ENCODE data around the gene VGLL4. TPM values are rescaled to one million over a fixed set of nuclear protein-coding genes. Genes with fewer than 3 reads are reported as not detected.

Gene VGLL4
- total RNA-seq, 2 donors from 2014 or later, result 28.6 to 36.1 TPM

GRCh38 chr3:11634974-11635612, 8.6 kb downstream of the VGLL4 start:
- intact Hi-C loops (cut with DNase I), result no loop called here
- DNase-seq, result no peak

GRCh38 chr3:11634081-11634635, 9.6 kb downstream of the VGLL4 start:
- intact Hi-C loops (cut with DNase I), result no loop called here
- DNase-seq (peak; percentile 69), ATAC-seq (peak; percentile 33 to 67)

More at GRCh38 chr3:11634974-11635612, 8.6 kb downstream of the VGLL4 start:
- no peak for ATAC-seq

GRCh38 chr3:11632966-11633365, 10.7 kb downstream of the VGLL4 start:
- DNase-seq (no peak), ATAC-seq (no peak)
- intact Hi-C loops (cut with DNase I), result no loop called here

DNA sequence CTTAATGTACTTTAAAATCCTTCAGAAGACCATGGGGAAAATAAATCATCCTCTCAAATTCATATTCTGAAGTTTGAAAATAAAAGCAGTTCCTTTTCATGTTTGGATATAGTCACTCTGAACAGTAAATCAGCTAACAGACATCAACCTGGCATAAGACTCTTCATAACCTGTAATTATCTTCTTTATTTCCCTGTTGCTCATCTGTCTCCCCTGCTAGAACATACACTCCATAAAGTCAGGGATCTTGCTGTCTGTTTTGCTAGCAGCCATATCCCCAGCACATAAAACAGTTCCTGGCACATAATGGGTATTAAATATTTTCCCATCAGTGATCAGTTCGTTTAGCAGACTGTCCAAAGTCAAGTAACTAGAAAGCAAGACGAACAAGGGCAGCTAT, 11.2 kb downstream of the VGLL4 start:
- no peak for ATAC-seq
- DNase-seq, result no peak
- intact Hi-C loops (cut with DNase I), result no loop called here

DNA sequence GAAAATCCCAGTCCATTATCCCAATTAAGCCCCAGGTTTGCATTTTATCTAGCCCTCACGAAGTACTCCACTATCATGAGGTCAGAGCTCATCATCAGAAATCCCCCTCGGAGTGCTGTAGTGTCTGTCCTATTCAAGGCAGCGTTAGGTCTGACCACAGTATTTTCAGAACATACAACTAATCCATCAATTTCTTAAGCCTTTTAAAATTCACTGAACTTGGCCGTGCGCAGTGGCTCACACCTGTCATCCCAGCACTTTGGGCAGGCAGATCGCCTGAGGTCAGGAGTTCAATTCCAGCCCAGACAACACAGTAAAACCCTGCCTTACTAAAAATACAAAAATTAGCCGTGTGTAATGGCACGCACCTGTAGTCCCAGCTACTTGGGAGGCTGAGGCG, 11.9 kb downstream of the VGLL4 start:
- DNase-seq (no peak), ATAC-seq (no peak)
- intact Hi-C loops (cut with DNase I), result no loop called here

DNA sequence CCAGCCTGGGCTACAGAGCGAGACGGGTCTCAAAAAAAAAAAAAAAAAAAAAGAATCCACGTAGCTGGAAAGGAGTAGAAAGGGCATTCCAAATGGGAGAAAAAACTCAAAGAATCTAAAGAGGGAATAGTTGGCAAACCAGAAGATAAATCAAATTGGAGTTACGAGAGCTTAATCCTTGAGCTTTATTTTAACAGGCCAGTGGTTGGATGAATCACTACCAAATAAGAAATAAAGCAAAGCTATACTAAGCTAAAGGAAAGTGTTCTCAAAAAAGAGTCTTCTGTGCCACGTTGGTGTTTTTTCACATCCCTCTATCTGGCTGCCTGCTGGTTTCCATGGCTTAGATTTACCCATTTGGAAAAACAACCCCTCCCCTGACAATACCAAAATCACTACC, 14.0 kb downstream of the VGLL4 start:
- DNase-seq (no peak), ATAC-seq (no peak)
- intact Hi-C loops (cut with DNase I), result no loop called here

- DNase-seq, result no peak
- no peak for ATAC-seq
Observed at GRCh38 chr3:11627612-11628011, 16.1 kb downstream of the VGLL4 start.

DNA sequence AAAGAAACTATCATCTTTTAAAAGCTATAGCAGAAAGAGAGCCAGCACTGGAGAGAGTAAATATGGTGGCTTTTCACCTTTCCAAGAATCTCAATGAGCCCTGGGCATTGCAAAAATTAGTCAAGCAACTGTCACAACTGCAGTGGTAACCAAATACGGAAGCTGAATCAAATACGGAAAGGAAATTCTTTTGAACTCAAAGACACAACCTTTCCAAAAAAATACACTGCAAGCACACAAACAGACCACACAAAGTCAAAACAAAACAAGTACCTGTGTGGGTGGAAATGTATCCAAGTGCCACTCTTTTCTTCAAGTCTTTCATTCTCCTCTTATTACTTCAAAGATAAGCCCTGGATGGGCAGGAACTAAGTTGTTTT, 17.6 kb downstream of the VGLL4 start:
- DNase-seq (no peak), ATAC-seq (no peak)
- intact Hi-C loops (cut with DNase I), result no loop called here

More at GRCh38 chr3:11627612-11628011, 16.1 kb downstream of the VGLL4 start:
- intact Hi-C loops (cut with DNase I), result no loop called here

GRCh38 chr3:11625376-11626083, 18.2 kb downstream of the VGLL4 start:
- ATAC-seq (no peak), DNase-seq (no peak)
- intact Hi-C loops (cut with DNase I), result no loop called here

- ATAC-seq (no peak), DNase-seq (no peak)
- intact Hi-C loops (cut with DNase I), result no loop called here
Observed at GRCh38 chr3:11624704-11625375, 18.9 kb downstream of the VGLL4 start.

GRCh38 chr3:11624161-11624560, 19.6 kb downstream of the VGLL4 start:
- intact Hi-C loops (cut with DNase I), result no loop called here
- DNase-seq (no peak), ATAC-seq (no peak)

GRCh38 chr3:11622586-11623550, 20.8 kb downstream of the VGLL4 start:
- no peak for ATAC-seq
- no peak for DNase-seq
- intact Hi-C loops (cut with DNase I), result no loop called here

GRCh38 chr3:11621077-11621476, 22.6 kb downstream of the VGLL4 start:
- DNase-seq, result no peak
- ATAC-seq, result no peak
- intact Hi-C loops (cut with DNase I), result no loop called here

DNA sequence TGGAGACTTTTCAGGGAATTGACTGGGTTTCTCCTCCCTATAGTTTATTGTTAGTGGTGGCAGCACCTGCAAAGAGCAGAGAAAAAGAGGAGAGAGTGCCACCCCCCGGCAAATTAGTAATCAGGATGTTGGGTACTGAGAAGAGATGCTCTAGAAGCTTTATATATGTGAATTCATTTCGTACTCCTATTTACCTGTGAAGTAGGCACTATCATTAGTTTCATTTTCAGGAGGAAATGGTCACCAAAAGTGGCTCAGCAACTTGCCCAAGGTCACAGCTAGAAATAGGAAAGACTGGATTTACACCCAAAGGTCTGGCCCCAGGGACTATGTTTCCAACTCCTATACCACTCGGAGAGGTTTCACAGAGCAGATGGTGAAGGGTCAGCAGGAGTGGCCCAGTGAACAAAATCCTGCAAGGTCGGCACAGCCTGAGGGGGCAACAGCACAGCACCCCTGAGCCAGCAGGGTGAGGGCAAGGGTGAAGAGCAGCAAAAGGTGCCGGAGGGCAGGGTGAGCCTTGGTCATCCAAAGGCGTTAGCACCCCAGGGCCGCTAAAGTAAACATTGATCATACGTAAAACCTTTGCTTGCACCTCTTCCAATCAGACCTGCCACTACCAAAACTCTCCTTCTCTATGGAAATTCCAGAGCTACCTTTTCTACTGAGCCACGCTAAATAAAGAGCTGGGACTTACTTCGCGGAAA, 23.6 kb downstream of the VGLL4 start:
- DNase-seq (no peak), ATAC-seq (no peak)
- intact Hi-C loops (cut with DNase I), result no loop called here

DNA sequence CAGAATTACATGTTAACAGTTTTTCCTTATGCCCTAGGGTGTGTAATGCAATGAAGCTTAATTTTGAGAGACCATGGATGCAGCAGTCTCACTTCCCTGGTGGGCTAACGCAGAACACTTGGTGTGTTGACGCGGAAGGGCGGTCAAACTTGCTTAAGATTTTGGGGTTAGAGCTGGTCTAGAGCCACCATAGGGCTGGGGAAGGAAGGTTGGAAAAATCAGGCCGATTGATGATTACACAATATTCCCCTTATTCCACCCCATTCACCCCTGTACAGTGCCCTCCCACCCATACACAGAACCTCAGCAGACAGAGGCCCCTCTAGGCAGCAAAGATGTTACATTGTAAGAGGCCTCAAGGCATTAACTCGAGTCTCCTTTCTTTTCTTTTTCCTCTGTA, 24.3 kb downstream of the VGLL4 start:
- no peak for ATAC-seq
- intact Hi-C loops (cut with DNase I), result no loop called here

GRCh38 chr3:11618904-11619303, 24.8 kb downstream of the VGLL4 start:
- ATAC-seq, result no peak
- no peak for DNase-seq

More for the DNA sequence above, 24.3 kb downstream of the VGLL4 start:
- DNase-seq, result no peak

GRCh38 chr3:11616551-11616950, 27.2 kb downstream of the VGLL4 start:
- intact Hi-C loops (cut with DNase I), result no loop called here
- DNase-seq (no peak), ATAC-seq (no peak)

More at GRCh38 chr3:11618904-11619303, 24.8 kb downstream of the VGLL4 start:
- intact Hi-C loops (cut with DNase I), result no loop called here

DNA sequence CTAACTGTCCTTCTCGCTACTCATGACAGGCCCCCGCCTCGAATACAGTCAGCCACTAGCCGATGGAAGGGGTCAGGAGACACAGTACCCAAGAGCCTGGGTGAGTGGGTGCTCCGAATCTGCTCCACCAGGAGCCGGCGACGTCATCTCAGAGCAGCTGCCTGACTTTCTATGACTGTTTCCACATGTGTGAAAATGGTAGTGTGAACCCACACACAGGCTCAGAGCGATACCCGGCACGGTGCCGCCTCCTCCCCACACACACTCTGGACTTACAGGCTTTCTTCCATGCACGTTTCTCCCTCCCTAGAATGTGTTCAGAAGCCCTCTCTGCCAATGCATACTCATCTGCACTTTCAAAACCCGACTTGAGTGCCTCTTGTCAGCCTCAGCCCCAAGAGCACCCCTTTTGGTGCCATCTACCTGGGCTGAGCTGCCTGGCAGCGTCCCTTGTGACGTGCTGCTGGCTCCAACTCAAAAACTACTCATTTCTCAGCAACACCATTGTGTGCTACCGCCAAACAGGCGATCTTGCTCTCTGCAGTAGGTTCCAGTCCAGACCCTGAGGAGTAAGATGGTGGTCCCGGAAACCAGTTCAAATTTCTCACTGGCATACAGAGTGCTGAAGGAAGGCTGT, 29.7 kb downstream of the VGLL4 start:
- no peak for DNase-seq
- ATAC-seq, result peak in 1 of 2 donors; percentile 8
- intact Hi-C loops (cut with DNase I), result no loop called here

All from left cardiac atrium (tissue), 4 donors.